ENCODE data around the gene GTF2I. TPM values are rescaled to one million over a fixed set of nuclear protein-coding genes. Genes with fewer than 3 reads are reported as not detected.
"Not testable (repeated sequence)": the region's sequence is repeated elsewhere in the genome, so short reads cannot be mapped to it uniquely, and the experiment has no call there.

GTF2I gene
- total RNA-seq, 1 donor from 2014 or later = 607 TPM

GRCh38 chr7:74684921-74685320, 27.4 kb downstream of the GTF2I start:
- no peak overlapping the region for H3K27ac Mint-ChIP-seq
- DNase-seq (ENCODE audit: low spot score, unreplicated experiment) = no peak
- H3K36me3 Mint-ChIP-seq (ENCODE audit: insufficient read depth) = peaks cover 31% of the 10 kb centered on the region
- H3K9me3 Mint-ChIP-seq (ENCODE audit: low read depth) = no peaks in the 10 kb centered on the region
- peaks cover 1% of the 10 kb centered on the region for H3K4me1 Mint-ChIP-seq (ENCODE audit: low read depth)
- TF ChIP-seq CTCF (IDR thresholded peaks at IDR 0.05; ENCODE audit: unreplicated experiment) = no peak
- no peak overlapping the region for H3K4me3 Mint-ChIP-seq (ENCODE audit: low read depth)
- no peaks in the 10 kb centered on the region for H3K27me3 Mint-ChIP-seq

GRCh38 chr7:74690474-74690873, 33.0 kb downstream of the GTF2I start:
- H3K4me1 Mint-ChIP-seq (ENCODE audit: low read depth) = no peaks in the 10 kb centered on the region
- no peaks in the 10 kb centered on the region for H3K27me3 Mint-ChIP-seq
- H3K27ac Mint-ChIP-seq = peak overlapping the region; percentile 71
- DNase-seq (ENCODE audit: low spot score, unreplicated experiment) = no peak
- TF ChIP-seq CTCF (IDR thresholded peaks at IDR 0.05; ENCODE audit: unreplicated experiment) = no peak
- H3K36me3 Mint-ChIP-seq (ENCODE audit: insufficient read depth) = peaks cover 51% of the 10 kb centered on the region
- peaks cover 3% of the 10 kb centered on the region for H3K9me3 Mint-ChIP-seq (ENCODE audit: low read depth)
- no peak overlapping the region for H3K4me3 Mint-ChIP-seq (ENCODE audit: low read depth)

GRCh38 chr7:74704419-74704818, 46.9 kb downstream of the GTF2I start:
- H3K36me3 Mint-ChIP-seq (ENCODE audit: insufficient read depth) = peaks cover 50% of the 10 kb centered on the region
- not testable (repeated sequence) for H3K4me3 Mint-ChIP-seq (ENCODE audit: low read depth)

GRCh38 chr7:74707238-74707637, 49.7 kb downstream of the GTF2I start:
- peaks cover 56% of the 10 kb centered on the region for H3K36me3 Mint-ChIP-seq (ENCODE audit: insufficient read depth)
- no peak overlapping the region for H3K4me3 Mint-ChIP-seq (ENCODE audit: low read depth)
- no peaks in the 10 kb centered on the region for H3K27me3 Mint-ChIP-seq
- no peak for DNase-seq (ENCODE audit: low spot score, unreplicated experiment)
- H3K4me1 Mint-ChIP-seq (ENCODE audit: low read depth) = no peaks in the 10 kb centered on the region
- H3K27ac Mint-ChIP-seq = peak overlapping the region; percentile 34
- H3K9me3 Mint-ChIP-seq (ENCODE audit: low read depth) = peaks cover 2% of the 10 kb centered on the region
- TF ChIP-seq CTCF (IDR thresholded peaks at IDR 0.05; ENCODE audit: unreplicated experiment) = no peak

More at GRCh38 chr7:74704419-74704818, 46.9 kb downstream of the GTF2I start:
- not testable (repeated sequence) for H3K4me1 Mint-ChIP-seq (ENCODE audit: low read depth); H3K9me3 Mint-ChIP-seq (ENCODE audit: low read depth); H3K27ac Mint-ChIP-seq; DNase-seq (ENCODE audit: low spot score, unreplicated experiment); H3K27me3 Mint-ChIP-seq

GRCh38 chr7:74708569-74709275, 51.2 kb downstream of the GTF2I start:
- H3K36me3 Mint-ChIP-seq (ENCODE audit: insufficient read depth) = peaks cover 61% of the 10 kb centered on the region
- TF ChIP-seq CTCF (IDR thresholded peaks at IDR 0.05; ENCODE audit: unreplicated experiment) = no peak
- no peak for DNase-seq (ENCODE audit: low spot score, unreplicated experiment)
- peak overlapping the region; percentile 87 for H3K27ac Mint-ChIP-seq
- H3K4me1 Mint-ChIP-seq (ENCODE audit: low read depth) = no peaks in the 10 kb centered on the region
- peaks cover 10% of the 10 kb centered on the region for H3K9me3 Mint-ChIP-seq (ENCODE audit: low read depth)
- H3K27me3 Mint-ChIP-seq = no peaks in the 10 kb centered on the region
- H3K4me3 Mint-ChIP-seq (ENCODE audit: low read depth) = no peak overlapping the region
